Calu3 (cell line): Measurements from ENCODE around the gene ZNF853. TPM values are rescaled to one million over a fixed set of nuclear protein-coding genes. Genes with fewer than 3 reads are reported as not detected.

Experiments
- Bru-seq: library from RNA; stranded (reverse); fragments of 400-500 nt; gene quantifications from one replicate; lab custom pipeline; 2021; lab: Mats Ljungman, UMichigan
- BruChase-seq, 2 experiments: library from RNA; stranded (reverse); fragments of 400-500 nt; gene quantifications; one replicate each; lab custom pipeline; 2021; lab: Mats Ljungman, UMichigan
- BruUV-seq: library from RNA; stranded (reverse); fragments of 400-500 nt; replicated peaks from 2 replicates; lab custom pipeline; 2021; lab: Mats Ljungman, UMichigan
- CTCF ChIA-PET: fragments of 300-600 bp; sonication (Branson Sonifier 250); formaldehyde crosslinking; loops from one replicate; lab custom pipeline; 2022; ENCODE audit warnings: antibody characterized with exemption; lab: Charles Lee
- DNase-seq: peaks from one replicate; pipeline ENCODE4 v3.0.0; 2022
- H3K27ac Mint-ChIP-seq: one replicate; pipeline ENCODE4 v1.8.0; 2022; ENCODE audit warnings: mixed read lengths; ENCODE audit not compliant: unreplicated experiment
- H3K27me3 Mint-ChIP-seq: one replicate; pipeline ENCODE4 v1.8.0; 2022; ENCODE audit warnings: mixed read lengths; ENCODE audit not compliant: unreplicated experiment
- H3K36me3 Mint-ChIP-seq: one replicate; pipeline ENCODE4 v1.8.0; 2022; ENCODE audit warnings: mild to moderate bottlenecking, moderate library complexity, mixed read lengths; ENCODE audit not compliant: insufficient read depth, unreplicated experiment
- H3K4me1 Mint-ChIP-seq: one replicate; pipeline ENCODE4 v1.8.0; 2022; ENCODE audit warnings: mild to moderate bottlenecking, low read depth, mixed read lengths; ENCODE audit not compliant: unreplicated experiment
- H3K4me3 Mint-ChIP-seq: one replicate; pipeline ENCODE4 v1.8.0; 2022; ENCODE audit warnings: mild to moderate bottlenecking, low read depth, moderate library complexity, mixed read lengths; ENCODE audit not compliant: unreplicated experiment
- H3K9me3 Mint-ChIP-seq: one replicate; pipeline ENCODE4 v1.8.0; 2022; ENCODE audit warnings: low read depth, mixed read lengths; ENCODE audit not compliant: unreplicated experiment
- CTCF ChIP-seq: fragments of 200-600 bp; IDR thresholded peaks from one replicate; pipeline ENCODE4 v1.8.0; 2022; ENCODE audit warnings: antibody characterized with exemption; ENCODE audit not compliant: unreplicated experiment
- intact Hi-C: fragments of 100-400 bp; cut with micrococcal nuclease; formaldehyde crosslinking; loops from one replicate; pipeline ENCODE4 v1.10.0; 2022; ENCODE audit not compliant: unreplicated experiment
- long read RNA-seq: library from polyadenylated mRNA; stranded (forward); transcript quantifications from one replicate; pipeline ENCODE4 v2.0.0, GENCODE V29; 2022
- total RNA-seq: library from RNA; stranded (reverse); gene quantifications from 2 replicates; pipeline ENCODE4 v1.2.3, GENCODE V29; 2022

ZNF853 gene
- total RNA-seq (10.1 and 11.4 TPM in 2 replicates), Bru-seq, nascent RNA (percentile 40 among the genes with signal in this experiment), BruChase-seq, experiment 1, labeled RNA remaining after a 6-hour chase (percentile 66 among the genes with signal in this experiment), BruChase-seq, experiment 2, labeled RNA remaining after a 2-hour chase (percentile 49 among the genes with signal in this experiment)
- long read RNA-seq, transcript ZNF853-201 (3 exons, 3,857 nt): major isoform, 6 of 15 reads
- long read RNA-seq, partial matches to known transcripts: 0 of 15 reads
- long read RNA-seq, other reads (novel, unspliced or antisense): 9 of 15 reads

- Mint-ChIP-seq H3K4me1 (peaks cover 15% of the 10 kb centered on the region), H3K36me3 (peaks cover 26% of the 10 kb centered on the region), H3K27ac (peak within 1 kb of the TSS; percentile 17), H3K9me3 (no peaks in the 10 kb centered on the region), H3K4me3 (peak within 1 kb of the TSS; percentile 74), H3K27me3 (peaks cover 33% of the 10 kb centered on the region)
- DNase-seq: peak; percentile 27
- CTCF ChIA-PET: no interaction called here
- no TSS peak for BruUV-seq
- intact Hi-C loops: loop anchor here (10.0 kb wide), 1 partner anchor 260 kb away; no protein-coding TSS in a partner anchor
- TF ChIP-seq CTCF: no peak
Observed at GRCh38 chr7:6614953-6615722, at the start of gene ZNF853. Gene ZNF853, plus strand, starts transcription at chr7:6615610. Its CDS starts 565 bp downstream, at chr7:6616175.

- CTCF ChIA-PET: no interaction called here
- no peak overlapping the region for H3K27ac Mint-ChIP-seq
- no TSS peak for BruUV-seq
- TF ChIP-seq CTCF: no peak
- intact Hi-C loops: no loop called here
- no peaks in the 10 kb centered on the region for H3K4me1 Mint-ChIP-seq
- H3K27me3 Mint-ChIP-seq: peaks cover 30% of the 10 kb centered on the region
- DNase-seq: no peak
- no peaks in the 10 kb centered on the region for H3K36me3 Mint-ChIP-seq
- H3K9me3 Mint-ChIP-seq: peaks cover 2% of the 10 kb centered on the region
- no peak overlapping the region for H3K4me3 Mint-ChIP-seq
Observed at GRCh38 chr7:6565655-6566054, 49.8 kb upstream of the ZNF853 start.

- no peak for TF ChIP-seq CTCF
- peaks cover 39% of the 10 kb centered on the region for H3K27me3 Mint-ChIP-seq
- H3K9me3 Mint-ChIP-seq: peaks cover 2% of the 10 kb centered on the region
- intact Hi-C loops: no loop called here
- no peak for DNase-seq
- no peaks in the 10 kb centered on the region for H3K36me3 Mint-ChIP-seq
- no peaks in the 10 kb centered on the region for H3K4me1 Mint-ChIP-seq
- BruUV-seq: no TSS peak
- CTCF ChIA-PET: interaction anchor here (0.9 kb wide), 1 partner anchor 24 kb away, joined by 3 read pairs; no protein-coding TSS in a partner anchor
- H3K27ac Mint-ChIP-seq: no peak overlapping the region
- H3K4me3 Mint-ChIP-seq: no peak overlapping the region
Observed at GRCh38 chr7:6567886-6568285, 47.5 kb upstream of the ZNF853 start.

GRCh38 chr7:6571160-6571779 lies 44.1 kb upstream of the ZNF853 start:
- BruUV-seq: no TSS peak
- Mint-ChIP-seq H3K4me3 (no peak overlapping the region), H3K27ac (no peak overlapping the region), H3K9me3 (peaks cover 2% of the 10 kb centered on the region), H3K4me1 (no peaks in the 10 kb centered on the region), H3K27me3 (peaks cover 20% of the 10 kb centered on the region), H3K36me3 (peaks cover under 1% of the 10 kb centered on the region)
- intact Hi-C loops: loop anchor here (5.0 kb wide), 1 partner anchor 54 kb away; no protein-coding TSS in a partner anchor
- no peak for TF ChIP-seq CTCF
- DNase-seq: no peak
- CTCF ChIA-PET: interaction anchor here (0.6 to 1.3 kb wide), 5 partner anchors 12 to 1741 kb away, joined by 3 to 6 read pairs (median 3); no protein-coding TSS in a partner anchor
